Measurements from ENCODE around the gene CTNNBL1. TPM values are rescaled to one million over a fixed set of nuclear protein-coding genes. Genes with fewer than 3 reads are reported as not detected.

Gene CTNNBL1
- total RNA-seq, 1 experiment from 2014 or later = 49.9 TPM

DNA sequence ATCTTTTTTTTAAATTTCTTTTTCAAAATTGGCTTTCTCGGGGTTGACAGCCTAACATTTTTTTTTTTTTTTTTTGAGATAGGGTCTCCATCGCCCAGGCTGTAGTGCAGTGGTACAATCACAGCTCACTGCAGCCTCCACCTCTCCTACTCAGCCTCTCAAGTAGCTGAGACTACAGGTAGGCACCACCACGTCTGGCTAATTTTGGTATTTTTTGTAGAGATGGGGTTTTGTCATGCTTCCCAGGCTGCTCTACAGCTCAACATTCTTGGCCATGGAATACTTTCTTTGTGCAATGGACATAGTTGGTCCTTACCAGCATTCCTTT lies 6.4 kb upstream of the CTNNBL1 start:
- CTCF ChIA-PET = interaction anchor here (0.6 to 0.7 kb wide), 3 partner anchors 106 to 190 kb away, joined by 3 to 5 read pairs (median 3); no protein-coding TSS in a partner anchor

DNA sequence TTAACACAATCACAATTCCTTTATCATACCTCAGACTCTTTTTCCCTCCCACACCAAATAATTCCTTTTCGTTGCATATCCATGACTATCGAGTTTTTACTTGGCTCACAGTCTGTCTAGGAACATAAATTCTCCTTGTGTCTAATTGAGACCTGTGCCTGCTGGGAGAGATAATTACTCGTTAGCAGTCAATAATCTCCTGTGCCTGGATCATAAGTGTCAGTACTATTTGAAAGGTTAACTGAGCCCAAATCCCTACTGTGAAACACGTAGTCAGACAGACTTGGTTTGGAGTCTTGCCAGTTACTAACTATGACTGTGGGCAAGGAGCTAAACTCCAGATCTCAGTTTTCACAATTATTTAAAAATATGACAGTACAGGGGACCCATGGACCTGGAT lies 5.7 kb upstream of the CTNNBL1 start:
- Histone ChIP-seq H3K4me1 (ENCODE audit: insufficient read depth, low read length) (peaks cover 24% of the 10 kb centered on the region), H2AFZ (ENCODE audit: low read length) (no peak overlapping the region), H3K79me2 (ENCODE audit: low read length) (no peaks in the 10 kb centered on the region), H3K36me3 (ENCODE audit: low read depth, low read length) (no peaks in the 10 kb centered on the region), H3K4me3 (ENCODE audit: low read length) (peak overlapping the region; percentile 23; the same call in 1 of the 2 replicates), H3K27ac (ENCODE audit: low read length) (peak overlapping the region; percentile 84), H3K9me2 (replicated peaks; ENCODE audit: low read length) (no peaks in the 10 kb centered on the region), H4K20me1 (ENCODE audit: low read length) (no peaks in the 10 kb centered on the region), H3F3A (ENCODE audit: low read length, unreplicated experiment) (peaks cover 7% of the 10 kb centered on the region), H3K9me3 (ENCODE audit: low read length) (no peaks in the 10 kb centered on the region), H3K27me3 (ENCODE audit: low read length) (no peaks in the 10 kb centered on the region), H3K9ac (ENCODE audit: low read length) (no peak overlapping the region), H3K4me2 (ENCODE audit: low read length) (peak overlapping the region; percentile 63; the same call in 1 of the 2 replicates)
- DNase-seq (peak; percentile 46), ATAC-seq (no peak)
- ChIA-PET CTCF (no interaction called here), POLR2A (ENCODE audit: unreplicated experiment) (no interaction called here)
- BruUV-seq (replicated peaks) = no TSS peak
- intact Hi-C loops (cut with micrococcal nuclease) = no loop called here
- no peak for TF ChIP-seq EZH2phosphoT487 (IDR thresholded peaks at IDR 0.05; ENCODE audit: borderline replicate concordance, low read length)
- TF ChIP-seq, protein P1, sequence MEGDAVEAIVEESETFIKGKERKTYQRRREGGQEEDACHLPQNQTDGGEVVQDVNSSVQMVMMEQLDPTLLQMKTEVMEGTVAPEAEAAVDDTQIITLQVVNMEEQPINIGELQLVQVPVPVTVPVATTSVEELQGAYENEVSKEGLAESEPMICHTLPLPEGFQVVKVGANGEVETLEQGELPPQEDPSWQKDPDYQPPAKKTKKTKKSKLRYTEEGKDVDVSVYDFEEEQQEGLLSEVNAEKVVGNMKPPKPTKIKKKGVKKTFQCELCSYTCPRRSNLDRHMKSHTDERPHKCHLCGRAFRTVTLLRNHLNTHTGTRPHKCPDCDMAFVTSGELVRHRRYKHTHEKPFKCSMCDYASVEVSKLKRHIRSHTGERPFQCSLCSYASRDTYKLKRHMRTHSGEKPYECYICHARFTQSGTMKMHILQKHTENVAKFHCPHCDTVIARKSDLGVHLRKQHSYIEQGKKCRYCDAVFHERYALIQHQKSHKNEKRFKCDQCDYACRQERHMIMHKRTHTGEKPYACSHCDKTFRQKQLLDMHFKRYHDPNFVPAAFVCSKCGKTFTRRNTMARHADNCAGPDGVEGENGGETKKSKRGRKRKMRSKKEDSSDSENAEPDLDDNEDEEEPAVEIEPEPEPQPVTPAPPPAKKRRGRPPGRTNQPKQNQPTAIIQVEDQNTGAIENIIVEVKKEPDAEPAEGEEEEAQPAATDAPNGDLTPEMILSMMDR (conservative IDR thresholded peaks at IDR 0.05; ENCODE audit: low read depth, low read length) = no peak
- TF ChIP-seq EZH2 (IDR thresholded peaks at IDR 0.05; ENCODE audit: low read length, unreplicated experiment) = no peak

More for the DNA sequence above, 6.4 kb upstream of the CTNNBL1 start:
- BruUV-seq (replicated peaks) = no TSS peak
- ATAC-seq (peak; percentile 31), DNase-seq (no peak)
- Histone ChIP-seq H3K79me2 (ENCODE audit: low read length) (no peaks in the 10 kb centered on the region), H3K9me3 (ENCODE audit: low read length) (no peaks in the 10 kb centered on the region), H3K36me3 (ENCODE audit: low read depth, low read length) (no peaks in the 10 kb centered on the region), H3K9me2 (replicated peaks; ENCODE audit: low read length) (no peaks in the 10 kb centered on the region), H4K20me1 (ENCODE audit: low read length) (no peaks in the 10 kb centered on the region), H3F3A (ENCODE audit: low read length, unreplicated experiment) (peaks cover 7% of the 10 kb centered on the region), H3K4me3 (ENCODE audit: low read length) (peak overlapping the region; percentile 23; the same call in 1 of the 2 replicates), H3K4me2 (ENCODE audit: low read length) (peak overlapping the region; percentile 63), H2AFZ (ENCODE audit: low read length) (peak overlapping the region; percentile 37; the same call in 1 of the 2 replicates), H3K4me1 (ENCODE audit: insufficient read depth, low read length) (peaks cover 24% of the 10 kb centered on the region), H3K27ac (ENCODE audit: low read length) (peak overlapping the region; percentile 84), H3K27me3 (ENCODE audit: low read length) (no peaks in the 10 kb centered on the region), H3K9ac (ENCODE audit: low read length) (peak overlapping the region; percentile 8; the same call in 1 of the 2 replicates)
- intact Hi-C loops (cut with micrococcal nuclease) = no loop called here
- TF ChIP-seq, protein P1 (conservative IDR thresholded peaks at IDR 0.05; ENCODE audit: low read depth, low read length) = no peak
- TF ChIP-seq EZH2 (IDR thresholded peaks at IDR 0.05; ENCODE audit: low read length, unreplicated experiment) (no peak), EZH2phosphoT487 (IDR thresholded peaks at IDR 0.05; ENCODE audit: borderline replicate concordance, low read length) (no peak)
- POLR2A ChIA-PET (ENCODE audit: unreplicated experiment) = interaction anchor here (0.6 to 0.7 kb wide), 2 partner anchors 508 to 824 kb away, joined by 4 to 12 read pairs; partner anchors contain the start of gene MROH8

DNA sequence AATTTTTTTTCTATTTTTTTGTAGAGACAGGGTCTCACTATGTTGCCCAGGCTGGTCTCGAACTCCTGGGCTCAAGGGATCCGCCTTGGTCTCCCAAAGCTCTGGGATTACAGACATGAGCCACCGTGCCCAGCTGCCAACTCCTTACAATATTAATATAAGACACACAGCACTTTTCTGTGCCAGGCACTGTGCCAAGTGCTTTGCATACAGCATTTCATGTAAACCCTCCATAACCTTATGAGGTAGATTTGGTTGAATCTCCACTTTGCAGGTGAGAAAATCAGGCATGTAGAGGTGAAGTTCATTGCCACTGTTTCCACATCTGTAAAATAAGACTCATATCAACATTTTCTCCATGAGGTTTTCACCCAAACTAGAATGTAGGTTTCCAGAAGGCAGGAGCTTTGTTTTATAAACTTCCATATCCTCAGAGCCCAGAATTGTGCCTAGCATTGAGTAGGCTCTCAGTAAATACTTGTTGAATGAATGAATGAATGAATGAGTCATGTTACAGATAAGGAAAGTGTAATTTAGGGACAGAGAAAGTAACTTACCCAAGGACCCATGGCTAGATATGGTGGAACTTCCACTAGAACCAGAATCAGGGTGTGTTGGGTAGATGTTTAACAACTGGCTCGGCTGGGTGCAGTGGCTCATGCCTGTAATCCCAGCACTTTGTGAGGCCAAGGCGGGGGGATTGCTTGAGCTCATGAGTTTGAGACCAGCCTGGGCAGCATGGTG lies 3.0 kb upstream of the CTNNBL1 start:
- DNase-seq (no peak), ATAC-seq (no peak)
- Histone ChIP-seq H3K27me3 (ENCODE audit: low read length) (no peaks in the 10 kb centered on the region), H3F3A (ENCODE audit: low read length, unreplicated experiment) (peaks cover 7% of the 10 kb centered on the region), H3K4me1 (ENCODE audit: insufficient read depth, low read length) (peaks cover 30% of the 10 kb centered on the region), H3K9me3 (ENCODE audit: low read length) (no peaks in the 10 kb centered on the region), H3K36me3 (ENCODE audit: low read depth, low read length) (no peaks in the 10 kb centered on the region), H3K9ac (ENCODE audit: low read length) (no peak overlapping the region), H3K79me2 (ENCODE audit: low read length) (peaks cover 19% of the 10 kb centered on the region), H3K4me2 (ENCODE audit: low read length) (no peak overlapping the region), H4K20me1 (ENCODE audit: low read length) (no peaks in the 10 kb centered on the region), H3K27ac (ENCODE audit: low read length) (no peak overlapping the region), H3K4me3 (ENCODE audit: low read length) (no peak overlapping the region), H3K9me2 (replicated peaks; ENCODE audit: low read length) (no peaks in the 10 kb centered on the region), H2AFZ (ENCODE audit: low read length) (no peak overlapping the region)
- BruUV-seq (replicated peaks) = no TSS peak
- CTCF ChIA-PET = no interaction called here
- TF ChIP-seq EZH2phosphoT487 (IDR thresholded peaks at IDR 0.05; ENCODE audit: borderline replicate concordance, low read length) (no peak), EZH2 (IDR thresholded peaks at IDR 0.05; ENCODE audit: low read length, unreplicated experiment) (no peak)
- TF ChIP-seq, protein P1 (conservative IDR thresholded peaks at IDR 0.05; ENCODE audit: low read depth, low read length) = no peak
- POLR2A ChIA-PET (ENCODE audit: unreplicated experiment) = no interaction called here
- intact Hi-C loops (cut with micrococcal nuclease) = no loop called here
